IPS DF 6.9 (cell line): ENCODE measurements around the gene PCLO.

ENCODE experiments used
- DNase-seq: peaks from one replicate; pipeline ENCODE4 v3.0.0-alpha.2; 2013; ENCODE audit warnings: low read depth, low spot score
- H3K27ac ChIP-seq: one replicate; pipeline ENCODE4 v1.5.1; 2013; ENCODE audit warnings: low read length, control low read depth
- H3K27me3 ChIP-seq: 2 replicates; pipeline ENCODE4 v1.6.1; 2013; ENCODE audit warnings: mild to moderate bottlenecking, low read length; ENCODE audit not compliant: control insufficient read depth, insufficient read depth
- H3K36me3 ChIP-seq: 2 replicates; pipeline ENCODE4 v1.6.1; 2013; ENCODE audit warnings: low read length; ENCODE audit not compliant: control insufficient read depth, insufficient read depth
- H3K4me1 ChIP-seq: 2 replicates; pipeline ENCODE4 v1.6.1; 2013; ENCODE audit warnings: low read length; ENCODE audit not compliant: control insufficient read depth, insufficient read depth
- H3K4me3 ChIP-seq: 2 replicates; pipeline ENCODE4 v1.5.1; 2013; ENCODE audit warnings: mild to moderate bottlenecking, low read length
- H3K9me3 ChIP-seq: 2 replicates; pipeline ENCODE4 v1.6.1; 2013; ENCODE audit warnings: low read length, inconsistent platforms; ENCODE audit not compliant: control insufficient read depth, insufficient read depth
- WGBS: extraction: QIAGEN DNeasy Blood & Tissue Kit; methylation state at CpG from one replicate; pipeline ENCODE4 v1.1.7; 2013; ENCODE audit warnings: mixed read lengths, missing lambda C conversion rate; ENCODE audit not compliant: insufficient read length, insufficient coverage; 5-methylcytosine and 5-hydroxymethylcytosine counted together

Gene PCLO

DNA sequence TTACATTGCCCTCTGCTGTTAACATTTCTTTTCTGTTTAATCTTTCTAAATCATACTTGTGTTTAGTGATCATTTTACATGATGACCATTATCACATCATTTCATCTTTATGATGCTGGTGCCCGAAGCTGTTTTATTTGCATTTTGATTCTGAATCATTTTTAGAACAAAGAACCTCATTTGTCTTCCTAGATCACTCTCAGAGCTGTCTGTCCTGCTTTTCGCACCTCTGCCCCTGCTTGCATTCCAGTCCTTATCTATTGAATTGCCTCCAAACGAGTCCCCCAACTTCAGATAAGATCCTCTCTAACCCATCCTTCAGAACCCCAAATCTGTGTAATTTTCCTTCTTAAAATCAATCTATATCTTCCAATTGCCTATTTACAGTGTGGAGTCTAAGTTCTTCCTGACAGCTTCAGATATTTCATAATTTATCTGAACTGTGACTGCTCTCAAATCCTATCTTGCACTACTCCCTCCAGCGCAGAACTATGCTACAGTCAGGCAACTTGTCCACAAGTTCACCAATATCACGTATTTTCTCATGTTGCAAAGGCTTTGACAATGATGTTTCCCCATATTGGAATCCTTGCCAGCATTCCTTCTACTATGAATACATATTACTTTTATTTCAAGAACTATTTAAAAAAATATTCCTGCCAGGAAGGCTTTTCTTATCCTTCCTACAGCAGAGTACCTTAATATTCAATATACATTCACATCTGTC is 372.6 kb downstream of the PCLO start:
- Histone ChIP-seq H3K27ac (no peak overlapping the region), H3K4me3 (no peak overlapping the region), H3K9me3 (no peaks in the 10 kb centered on the region), H3K4me1 (no peaks in the 10 kb centered on the region), H3K27me3 (no peaks in the 10 kb centered on the region), H3K36me3 (no peaks in the 10 kb centered on the region)
- WGBS = no CpG with 5 or more reads among the region's 5 CpGs
- no peak for DNase-seq

DNA sequence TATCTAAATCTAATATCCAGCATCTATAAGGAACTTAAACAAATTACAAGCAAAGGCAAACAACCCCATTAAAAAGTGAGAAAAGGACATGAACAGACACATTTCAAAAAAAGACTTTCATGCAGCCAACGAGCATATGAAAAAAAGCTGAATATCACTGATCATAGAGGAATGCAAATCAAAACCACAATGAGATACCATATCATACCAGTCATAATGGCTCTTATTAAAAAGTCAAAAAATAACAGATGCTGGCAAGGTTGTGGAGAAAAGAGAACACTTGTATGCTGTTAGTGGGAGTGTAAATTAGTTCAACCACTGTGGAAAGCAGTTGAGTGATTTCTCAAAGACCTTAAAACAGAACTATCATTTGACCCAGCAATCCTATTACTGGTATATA is 384.7 kb downstream of the PCLO start:
- no CpG with 5 or more reads among the region's 1 CpG for WGBS
- H3K27ac ChIP-seq = no peak overlapping the region
- H3K27me3 ChIP-seq = no peaks in the 10 kb centered on the region
- H3K4me3 ChIP-seq = no peak overlapping the region
- no peak for DNase-seq
- H3K4me1 ChIP-seq = no peaks in the 10 kb centered on the region
- no peaks in the 10 kb centered on the region for H3K9me3 ChIP-seq
- H3K36me3 ChIP-seq = no peaks in the 10 kb centered on the region

DNA sequence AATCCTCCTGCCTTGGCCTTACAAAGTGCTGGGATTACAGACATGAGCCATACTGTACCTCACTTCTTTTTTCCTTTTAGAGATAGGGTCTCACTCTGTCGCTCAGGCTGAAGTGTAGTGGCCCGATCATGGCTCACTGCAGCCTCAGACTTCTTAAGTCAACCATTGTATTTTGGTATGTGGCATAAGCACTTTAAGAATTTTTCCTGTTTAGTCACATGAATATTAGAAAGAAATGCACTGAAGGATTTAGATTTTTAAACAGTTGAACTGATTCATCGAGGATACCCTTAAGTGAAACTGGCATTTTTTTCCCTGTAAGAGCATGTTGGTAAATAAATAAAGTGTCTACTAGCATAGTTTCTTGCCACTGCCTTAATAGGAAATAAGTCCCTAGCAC is 399.8 kb downstream of the PCLO start:
- Histone ChIP-seq H3K4me1 (no peaks in the 10 kb centered on the region), H3K9me3 (no peaks in the 10 kb centered on the region), H3K36me3 (no peaks in the 10 kb centered on the region), H3K4me3 (no peak overlapping the region), H3K27me3 (no peaks in the 10 kb centered on the region), H3K27ac (no peak overlapping the region)
- DNase-seq = no peak
- no CpG with 5 or more reads among the region's 3 CpGs for WGBS

DNA sequence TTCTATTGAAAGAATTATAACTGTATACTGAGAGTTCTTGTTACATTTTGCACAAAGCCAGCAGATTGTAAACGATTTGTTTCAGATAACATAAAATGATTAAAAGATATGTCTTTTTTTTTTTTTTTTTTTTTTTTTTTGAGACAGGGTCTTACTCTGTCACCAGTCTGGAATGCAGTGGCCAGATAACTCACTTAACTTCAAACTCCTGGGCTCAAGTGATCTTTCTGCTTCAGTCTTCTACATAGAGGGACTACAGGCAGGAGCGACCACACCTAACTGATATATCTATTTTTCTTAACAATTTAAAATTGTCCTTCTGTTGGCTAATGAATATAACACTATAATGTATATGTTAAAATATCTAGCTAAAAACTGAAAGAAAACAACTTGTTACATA is 401.9 kb downstream of the PCLO start:
- Histone ChIP-seq H3K27ac (no peak overlapping the region), H3K4me3 (no peak overlapping the region)
- WGBS = no CpG with 5 or more reads among the region's 2 CpGs

DNA sequence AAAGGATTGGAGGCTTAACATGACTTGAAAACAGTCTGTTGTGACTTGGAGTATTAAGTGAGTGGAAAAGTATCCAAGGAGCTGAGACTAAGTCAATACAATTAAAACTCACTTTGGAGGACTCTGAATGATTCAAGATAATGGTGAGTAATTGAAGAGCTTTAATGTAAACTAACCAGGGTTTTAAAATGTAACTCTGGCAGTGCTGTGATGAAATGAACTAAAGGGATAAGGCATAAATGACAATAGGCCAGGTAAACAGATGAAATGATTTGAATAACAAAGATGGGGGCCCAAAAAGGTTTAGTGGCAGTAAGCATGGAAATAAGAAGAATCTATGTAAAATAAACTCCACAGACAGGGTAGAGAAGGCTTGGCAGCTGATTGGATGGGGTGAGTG is 402.6 kb downstream of the PCLO start:
- Histone ChIP-seq H3K27me3 (no peaks in the 10 kb centered on the region), H3K4me1 (no peaks in the 10 kb centered on the region), H3K27ac (peak overlapping the region; percentile 81), H3K9me3 (no peaks in the 10 kb centered on the region), H3K36me3 (no peaks in the 10 kb centered on the region), H3K4me3 (no peak overlapping the region)
- no peak for DNase-seq

More for the DNA sequence above, 401.9 kb downstream of the PCLO start:
- Histone ChIP-seq H3K4me1 (no peaks in the 10 kb centered on the region), H3K27me3 (no peaks in the 10 kb centered on the region), H3K9me3 (no peaks in the 10 kb centered on the region), H3K36me3 (no peaks in the 10 kb centered on the region)
- no peak for DNase-seq

DNA sequence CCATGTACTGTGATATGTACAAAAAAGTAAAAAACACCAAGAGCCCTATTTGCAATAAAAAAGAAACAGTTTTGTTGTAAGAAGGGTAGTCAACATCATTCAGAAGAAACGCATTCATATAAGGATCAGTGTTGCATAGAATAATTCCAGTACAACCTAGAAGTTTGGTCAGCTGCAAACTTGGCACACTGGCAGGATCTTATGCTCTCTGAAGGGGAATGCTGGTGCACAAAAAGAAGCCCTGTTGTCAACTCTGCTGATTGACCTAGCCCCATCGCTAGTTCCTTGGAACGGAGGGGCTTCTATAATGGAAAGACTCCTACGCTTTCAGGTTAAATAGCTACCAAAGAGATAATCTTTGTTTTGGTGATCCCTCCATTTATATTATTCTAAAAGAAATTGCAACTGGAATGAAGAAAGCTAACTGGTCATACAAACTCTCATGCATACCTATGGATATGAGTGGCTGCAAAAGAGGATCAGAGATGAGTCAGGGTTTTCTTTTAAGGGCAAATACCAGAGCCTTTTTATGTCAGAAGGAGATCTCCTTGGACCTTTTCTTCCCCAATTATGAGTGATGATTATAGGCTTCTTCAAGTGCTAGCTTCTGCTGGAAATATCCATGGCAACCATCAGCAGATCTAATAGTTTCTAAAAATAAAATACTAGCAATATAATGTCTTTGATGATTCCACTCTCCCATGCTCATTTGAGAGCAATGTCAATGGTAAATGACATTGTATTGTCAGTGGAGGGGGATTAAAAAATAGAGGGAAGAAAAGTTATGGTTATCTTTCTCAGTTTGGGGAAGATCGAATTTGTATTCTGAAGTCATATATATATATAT is 406.8 kb downstream of the PCLO start:
- H3K36me3 ChIP-seq = no peaks in the 10 kb centered on the region
- no peaks in the 10 kb centered on the region for H3K27me3 ChIP-seq
- no peak overlapping the region for H3K4me3 ChIP-seq
- no peaks in the 10 kb centered on the region for H3K9me3 ChIP-seq
- DNase-seq = no peak
- no peak overlapping the region for H3K27ac ChIP-seq
- H3K4me1 ChIP-seq = no peaks in the 10 kb centered on the region
- WGBS = no CpG with 5 or more reads among the region's 5 CpGs

DNA sequence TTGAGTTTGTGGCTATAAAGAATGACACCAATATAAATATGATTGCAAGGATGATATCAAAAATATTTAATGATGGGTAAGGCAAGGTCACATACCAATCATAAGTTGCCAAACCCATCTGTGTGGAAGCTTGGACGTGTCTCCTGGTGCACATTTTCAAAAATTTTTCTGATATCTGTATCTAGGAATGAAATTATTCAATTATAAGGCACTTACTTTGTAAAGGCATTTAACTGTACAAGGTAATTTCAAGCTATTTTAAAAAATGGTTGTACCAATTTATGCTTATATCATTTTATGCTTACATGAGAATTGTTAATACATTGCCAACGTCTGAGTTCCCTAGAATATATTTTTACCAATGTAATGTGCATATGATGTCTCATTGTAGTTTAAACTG is 412.7 kb downstream of the PCLO start:
- no peaks in the 10 kb centered on the region for H3K27me3 ChIP-seq
- no peaks in the 10 kb centered on the region for H3K4me1 ChIP-seq
- no peaks in the 10 kb centered on the region for H3K36me3 ChIP-seq
- no peak for DNase-seq
- no peak overlapping the region for H3K4me3 ChIP-seq
- no CpG with 5 or more reads among the region's 2 CpGs for WGBS
- H3K27ac ChIP-seq = no peak overlapping the region
- H3K9me3 ChIP-seq = no peaks in the 10 kb centered on the region

DNA sequence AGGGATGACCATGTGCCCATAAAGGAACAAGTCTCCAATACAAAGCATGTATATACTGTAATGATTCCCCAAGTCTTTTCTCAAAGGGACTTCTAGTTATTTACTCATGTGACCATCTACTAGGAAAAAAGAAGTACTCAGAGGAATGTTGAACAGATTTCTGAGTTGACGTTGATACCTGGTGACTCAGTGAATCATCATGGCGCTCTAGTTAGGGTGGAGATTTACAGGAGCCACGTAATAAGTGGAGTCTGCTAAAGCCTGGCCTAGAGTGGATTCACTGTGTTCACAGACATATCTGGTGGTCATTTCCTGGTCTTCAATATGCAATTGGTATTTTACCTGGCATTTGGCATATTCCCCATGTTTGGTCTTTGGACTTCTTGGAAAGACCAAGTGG is 416.9 kb downstream of the PCLO start:
- Histone ChIP-seq H3K27ac (no peak overlapping the region), H3K36me3 (no peaks in the 10 kb centered on the region), H3K4me1 (no peaks in the 10 kb centered on the region), H3K27me3 (no peaks in the 10 kb centered on the region), H3K4me3 (no peak overlapping the region), H3K9me3 (no peaks in the 10 kb centered on the region)
- DNase-seq = no peak
- no CpG with 5 or more reads among the region's 3 CpGs for WGBS

DNA sequence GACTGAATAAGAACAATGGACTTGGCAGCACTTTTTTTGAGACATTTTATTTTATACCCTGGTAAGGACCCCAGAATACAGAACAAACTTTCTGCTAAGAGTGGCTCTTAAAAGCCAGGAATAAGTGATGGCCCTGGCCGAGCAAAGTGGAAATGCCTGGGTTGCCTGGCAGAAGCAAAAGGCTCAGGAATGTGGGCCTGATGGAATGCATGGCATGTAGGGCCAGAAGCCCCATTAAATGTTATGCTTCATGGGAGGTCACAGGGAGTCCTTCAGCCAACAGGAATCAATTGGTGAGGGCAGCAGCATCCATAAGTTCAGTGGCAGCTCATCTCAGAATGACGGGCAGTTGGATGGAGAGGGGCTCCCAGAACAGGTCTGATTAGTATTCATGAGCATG is 417.6 kb downstream of the PCLO start:
- H3K9me3 ChIP-seq = no peaks in the 10 kb centered on the region
- WGBS = no CpG with 5 or more reads among the region's 2 CpGs
- H3K27me3 ChIP-seq = no peaks in the 10 kb centered on the region
- no peak for DNase-seq
- no peaks in the 10 kb centered on the region for H3K4me1 ChIP-seq
- no peaks in the 10 kb centered on the region for H3K36me3 ChIP-seq
- no peak overlapping the region for H3K4me3 ChIP-seq
- H3K27ac ChIP-seq = no peak overlapping the region

DNA sequence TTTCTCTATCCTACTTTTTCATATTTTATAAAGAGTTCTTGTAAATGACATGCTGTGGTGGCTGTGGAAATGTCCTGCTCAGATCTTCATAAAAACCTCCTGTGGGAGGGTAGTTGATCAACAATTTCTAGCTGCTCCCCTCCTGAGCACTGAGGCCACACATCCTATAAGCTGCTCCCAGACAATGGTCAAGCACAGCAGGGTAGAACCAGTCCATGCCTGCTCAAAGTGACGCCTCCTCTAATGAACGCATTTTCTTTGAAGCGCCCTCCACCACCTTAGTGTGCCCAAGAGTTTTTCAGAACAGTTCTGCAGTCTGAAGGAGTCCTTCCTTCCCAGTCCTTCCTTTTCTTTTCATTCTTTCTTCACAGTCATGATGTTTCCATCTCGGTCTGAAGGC is 420.5 kb downstream of the PCLO start:
- no peak for DNase-seq
- no peak overlapping the region for H3K27ac ChIP-seq
- H3K9me3 ChIP-seq = no peaks in the 10 kb centered on the region
- H3K36me3 ChIP-seq = no peaks in the 10 kb centered on the region
- H3K27me3 ChIP-seq = no peaks in the 10 kb centered on the region
- no peaks in the 10 kb centered on the region for H3K4me1 ChIP-seq
- no peak overlapping the region for H3K4me3 ChIP-seq
- no CpG with 5 or more reads among the region's 4 CpGs for WGBS

DNA sequence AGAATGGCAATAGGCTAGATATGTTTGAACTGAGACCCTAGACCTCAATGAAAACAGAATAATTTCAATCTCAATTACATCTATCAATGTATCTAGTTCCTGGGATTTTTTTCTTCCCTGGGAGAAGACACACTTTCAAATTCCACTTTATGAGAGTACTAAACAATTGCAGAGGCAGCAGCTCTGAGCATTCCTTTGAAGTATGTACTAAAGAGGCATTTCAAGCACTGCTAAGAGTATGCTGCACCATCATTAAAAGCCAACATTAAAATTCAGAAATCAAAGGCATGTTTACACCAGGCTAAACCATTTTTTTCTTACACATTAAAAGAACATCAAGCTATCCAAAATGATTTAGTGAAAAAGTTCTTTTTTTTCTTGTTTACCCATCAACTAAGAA is 421.2 kb downstream of the PCLO start:
- H3K4me3 ChIP-seq = no peak overlapping the region
- H3K27ac ChIP-seq = no peak overlapping the region
- H3K36me3 ChIP-seq = no peaks in the 10 kb centered on the region

More for the DNA sequence above, 421.2 kb downstream of the PCLO start:
- H3K9me3 ChIP-seq = no peaks in the 10 kb centered on the region
- H3K4me1 ChIP-seq = no peaks in the 10 kb centered on the region
- no peak for DNase-seq
- no peaks in the 10 kb centered on the region for H3K27me3 ChIP-seq
